ENCODE data around the gene PGRMC1. TPM values are rescaled to one million over a fixed set of nuclear protein-coding genes. Genes with fewer than 3 reads are reported as not detected.
"Not testable (repeated sequence)": the region's sequence is repeated elsewhere in the genome, so short reads cannot be mapped to it uniquely, and the experiment has no call there.

PGRMC1 gene
- total RNA-seq (2014; rRNA removed) = 174 and 186 TPM in 2 replicates
- 66.5 TPM for polyA plus RNA-seq (2012)

- peak; percentile 69 for DNase-seq (ENCODE audit: low read depth)
Observed at GRCh38 chrX:119235872-119236622, at the start of gene PGRMC1. Gene PGRMC1, plus strand, starts transcription at chrX:119236285. Its CDS starts 79 bp downstream, at chrX:119236364.

- no peak for DNase-seq (ENCODE audit: low read depth)
Observed at GRCh38 chrX:119186763-119187162, 49.3 kb upstream of the PGRMC1 start.

GRCh38 chrX:119187298-119187697 is 48.8 kb upstream of the PGRMC1 start:
- DNase-seq (ENCODE audit: low read depth) = no peak

- DNase-seq (ENCODE audit: low read depth) = no peak
Observed at GRCh38 chrX:119189115-119189514, 47.0 kb upstream of the PGRMC1 start.

- DNase-seq (ENCODE audit: low read depth) = peak; percentile 32
Observed at GRCh38 chrX:119189595-119189994, 46.5 kb upstream of the PGRMC1 start.

- DNase-seq (ENCODE audit: low read depth) = no peak
Observed at GRCh38 chrX:119190091-119190681, 45.9 kb upstream of the PGRMC1 start.

- peak; percentile 46 for DNase-seq (ENCODE audit: low read depth)
Observed at GRCh38 chrX:119190831-119191230, 45.3 kb upstream of the PGRMC1 start.

GRCh38 chrX:119194621-119195020 is 41.5 kb upstream of the PGRMC1 start:
- DNase-seq (ENCODE audit: low read depth) = peak; percentile 6

GRCh38 chrX:119201570-119201969 is 34.5 kb upstream of the PGRMC1 start:
- DNase-seq (ENCODE audit: low read depth) = no peak

- DNase-seq (ENCODE audit: low read depth) = no peak
Observed at GRCh38 chrX:119206203-119206602, 29.9 kb upstream of the PGRMC1 start.

- DNase-seq (ENCODE audit: low read depth) = not testable (repeated sequence)
Observed at GRCh38 chrX:119207483-119207882, 28.6 kb upstream of the PGRMC1 start.

GRCh38 chrX:119208401-119209057 is 27.6 kb upstream of the PGRMC1 start:
- DNase-seq (ENCODE audit: low read depth) = no peak

GRCh38 chrX:119210931-119211648 is 25.0 kb upstream of the PGRMC1 start:
- not testable (repeated sequence) for DNase-seq (ENCODE audit: low read depth)

- no peak for DNase-seq (ENCODE audit: low read depth)
Observed at GRCh38 chrX:119211649-119212014, 24.5 kb upstream of the PGRMC1 start.

GRCh38 chrX:119218198-119218597 is 17.9 kb upstream of the PGRMC1 start:
- no peak for DNase-seq (ENCODE audit: low read depth)

GRCh38 chrX:119222932-119223331 is 13.2 kb upstream of the PGRMC1 start:
- DNase-seq (ENCODE audit: low read depth) = no peak

GRCh38 chrX:119223783-119224182 is 12.3 kb upstream of the PGRMC1 start:
- no peak for DNase-seq (ENCODE audit: low read depth)

GRCh38 chrX:119226446-119226845 is 9.6 kb upstream of the PGRMC1 start:
- no peak for DNase-seq (ENCODE audit: low read depth)

GRCh38 chrX:119228512-119229252 is 7.4 kb upstream of the PGRMC1 start:
- peak; percentile 86 for DNase-seq (ENCODE audit: low read depth)

GRCh38 chrX:119229253-119229615 is 6.9 kb upstream of the PGRMC1 start:
- DNase-seq (ENCODE audit: low read depth) = no peak

- DNase-seq (ENCODE audit: low read depth) = no peak
Observed at GRCh38 chrX:119230850-119231249, 5.2 kb upstream of the PGRMC1 start.
